ENCODE data around the gene TRIO. TPM values are rescaled to one million over a fixed set of nuclear protein-coding genes. Genes with fewer than 3 reads are reported as not detected.
A peak's percentile ranks its signal among the peaks of the same experiment; 100 is the strongest.

The TRIO gene
- total RNA-seq, 4 donors from 2014 or later: 112 to 155 (median 145) TPM

DNA sequence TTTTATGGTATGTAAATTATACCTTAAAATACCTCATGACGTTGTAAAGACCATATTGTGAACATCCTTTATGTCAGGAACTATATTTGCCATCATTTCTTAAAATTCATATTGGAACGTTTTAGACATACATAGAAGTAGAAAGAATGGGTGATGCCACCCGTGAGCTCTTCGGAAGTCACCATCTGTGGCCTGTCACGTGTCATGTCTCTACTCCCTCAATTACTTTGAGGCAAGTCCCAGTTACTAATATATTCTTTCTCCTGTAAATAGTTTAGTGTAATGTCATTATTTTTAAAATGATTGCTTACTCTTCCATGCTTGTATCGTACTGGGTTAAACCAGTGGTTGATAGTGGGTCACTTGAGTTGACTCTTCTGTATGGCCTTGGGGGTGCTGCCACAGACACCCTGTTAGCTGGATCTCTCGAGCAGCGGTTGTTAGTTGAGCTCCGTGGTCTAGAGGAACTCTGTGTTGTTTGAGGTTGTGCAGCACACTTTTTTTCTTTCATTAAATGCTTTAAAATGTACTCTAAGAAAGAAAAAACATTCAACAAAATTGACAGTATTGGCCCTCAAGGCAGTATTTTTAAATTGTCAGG lies 66.2 kb downstream of the TRIO start:
- H3K4me1 ChIP-seq: peaks cover 38 to 95% (median 93%) of the 10 kb centered on the region in 4 donors
- peak overlapping the region; percentile 66 to 74 (median 72) for H3K27ac ChIP-seq (replicated peaks in 1 of 4)
- no peak overlapping the region for H3K4me3 ChIP-seq
- H3K9me3 ChIP-seq: no peaks in the 10 kb centered on the region
- no peaks in the 10 kb centered on the region for H3K36me3 ChIP-seq
- 85% methylated on average over 9 of the region's 9 CpGs for WGBS
- no peaks in the 10 kb centered on the region for H3K27me3 ChIP-seq
- DNase-seq (ENCODE audit: extremely low spot score): no peak
- intact Hi-C loops (cut with DNase I): no loop called here
- TF ChIP-seq, protein P1, sequence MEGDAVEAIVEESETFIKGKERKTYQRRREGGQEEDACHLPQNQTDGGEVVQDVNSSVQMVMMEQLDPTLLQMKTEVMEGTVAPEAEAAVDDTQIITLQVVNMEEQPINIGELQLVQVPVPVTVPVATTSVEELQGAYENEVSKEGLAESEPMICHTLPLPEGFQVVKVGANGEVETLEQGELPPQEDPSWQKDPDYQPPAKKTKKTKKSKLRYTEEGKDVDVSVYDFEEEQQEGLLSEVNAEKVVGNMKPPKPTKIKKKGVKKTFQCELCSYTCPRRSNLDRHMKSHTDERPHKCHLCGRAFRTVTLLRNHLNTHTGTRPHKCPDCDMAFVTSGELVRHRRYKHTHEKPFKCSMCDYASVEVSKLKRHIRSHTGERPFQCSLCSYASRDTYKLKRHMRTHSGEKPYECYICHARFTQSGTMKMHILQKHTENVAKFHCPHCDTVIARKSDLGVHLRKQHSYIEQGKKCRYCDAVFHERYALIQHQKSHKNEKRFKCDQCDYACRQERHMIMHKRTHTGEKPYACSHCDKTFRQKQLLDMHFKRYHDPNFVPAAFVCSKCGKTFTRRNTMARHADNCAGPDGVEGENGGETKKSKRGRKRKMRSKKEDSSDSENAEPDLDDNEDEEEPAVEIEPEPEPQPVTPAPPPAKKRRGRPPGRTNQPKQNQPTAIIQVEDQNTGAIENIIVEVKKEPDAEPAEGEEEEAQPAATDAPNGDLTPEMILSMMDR (IDR thresholded peaks at IDR 0.05): no peak
- no peak for TF ChIP-seq POLR2A (IDR thresholded peaks at IDR 0.05; ENCODE audit: low read depth)

DNA sequence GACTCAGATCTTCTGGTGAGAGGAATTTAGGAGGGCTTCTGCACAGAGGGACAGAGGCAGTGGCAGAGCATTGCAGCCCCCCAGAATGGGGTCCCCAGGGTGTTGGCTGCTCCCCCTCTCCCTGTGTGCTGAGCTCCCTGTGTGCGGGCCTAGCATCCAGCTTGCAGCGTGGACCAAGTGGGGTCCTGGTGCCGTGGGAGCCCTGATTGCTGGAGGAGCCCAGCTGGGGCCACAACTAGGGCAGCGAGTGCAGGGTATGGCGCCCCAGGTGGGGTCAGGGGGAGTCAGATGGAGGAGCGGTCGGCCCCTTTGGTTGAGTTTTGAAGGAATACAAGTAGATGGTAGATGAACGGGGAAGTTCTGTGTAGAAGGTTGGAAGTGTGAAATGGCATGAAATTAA lies 66.7 kb downstream of the TRIO start:
- H3K27ac ChIP-seq (replicated peaks in 1 of 4): peak overlapping the region; percentile 4 to 74 (median 72)
- H3K4me3 ChIP-seq: no peak overlapping the region
- H3K4me1 ChIP-seq: peaks cover 33 to 91% (median 89%) of the 10 kb centered on the region in 4 donors
- intact Hi-C loops (cut with DNase I): no loop called here
- TF ChIP-seq EP300 (IDR thresholded peaks at IDR 0.05) (no peak), POLR2A (IDR thresholded peaks at IDR 0.05; ENCODE audit: low read depth) (no peak), POLR2AphosphoS5 (IDR thresholded peaks at IDR 0.05) (no peak)
- TF ChIP-seq, protein P1 (IDR thresholded peaks at IDR 0.05): no peak
- no peaks in the 10 kb centered on the region for H3K9me3 ChIP-seq
- WGBS: 95% methylated on average over 8 of the region's 8 CpGs
- no peaks in the 10 kb centered on the region for H3K27me3 ChIP-seq
- no peak for DNase-seq (ENCODE audit: extremely low spot score)
- H3K36me3 ChIP-seq: no peaks in the 10 kb centered on the region

DNA sequence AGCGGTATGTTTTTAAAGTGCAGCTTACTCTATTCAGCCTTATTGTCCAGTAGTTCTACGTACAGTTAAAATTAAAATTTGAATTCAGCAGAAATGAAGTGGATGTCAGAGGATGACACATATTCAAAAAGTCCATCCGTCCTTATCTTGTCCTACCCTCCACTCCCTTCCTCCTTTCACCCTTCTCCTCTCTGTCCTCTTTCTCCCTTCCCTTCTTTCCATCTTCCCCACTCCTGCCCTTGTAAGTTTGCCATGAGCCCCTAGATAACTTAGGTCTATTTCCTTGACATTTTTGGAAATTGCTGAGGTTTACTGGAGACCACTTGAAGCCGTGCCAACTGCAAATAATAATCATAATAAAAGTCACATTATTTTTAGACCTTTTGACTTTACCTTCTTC lies 67.6 kb downstream of the TRIO start:
- TF ChIP-seq POLR2A (IDR thresholded peaks at IDR 0.05; ENCODE audit: low read depth): no peak
- no peak for TF ChIP-seq POLR2AphosphoS5 (IDR thresholded peaks at IDR 0.05)
- TF ChIP-seq, protein P1 (IDR thresholded peaks at IDR 0.05): no peak
- TF ChIP-seq EP300 (IDR thresholded peaks at IDR 0.05): no peak
- H3K27ac ChIP-seq (replicated peaks in 1 of 4): peak overlapping the region; percentile 4 to 74 (median 72)
- 67% methylated on average over 4 of the region's 4 CpGs for WGBS
- no peaks in the 10 kb centered on the region for H3K36me3 ChIP-seq
- H3K4me1 ChIP-seq: peaks cover 26 to 82% (median 81%) of the 10 kb centered on the region in 4 donors
- no peaks in the 10 kb centered on the region for H3K9me3 ChIP-seq
- no peaks in the 10 kb centered on the region for H3K27me3 ChIP-seq
- H3K4me3 ChIP-seq: no peak overlapping the region
- intact Hi-C loops (cut with DNase I): no loop called here
- DNase-seq (ENCODE audit: extremely low spot score): no peak

DNA sequence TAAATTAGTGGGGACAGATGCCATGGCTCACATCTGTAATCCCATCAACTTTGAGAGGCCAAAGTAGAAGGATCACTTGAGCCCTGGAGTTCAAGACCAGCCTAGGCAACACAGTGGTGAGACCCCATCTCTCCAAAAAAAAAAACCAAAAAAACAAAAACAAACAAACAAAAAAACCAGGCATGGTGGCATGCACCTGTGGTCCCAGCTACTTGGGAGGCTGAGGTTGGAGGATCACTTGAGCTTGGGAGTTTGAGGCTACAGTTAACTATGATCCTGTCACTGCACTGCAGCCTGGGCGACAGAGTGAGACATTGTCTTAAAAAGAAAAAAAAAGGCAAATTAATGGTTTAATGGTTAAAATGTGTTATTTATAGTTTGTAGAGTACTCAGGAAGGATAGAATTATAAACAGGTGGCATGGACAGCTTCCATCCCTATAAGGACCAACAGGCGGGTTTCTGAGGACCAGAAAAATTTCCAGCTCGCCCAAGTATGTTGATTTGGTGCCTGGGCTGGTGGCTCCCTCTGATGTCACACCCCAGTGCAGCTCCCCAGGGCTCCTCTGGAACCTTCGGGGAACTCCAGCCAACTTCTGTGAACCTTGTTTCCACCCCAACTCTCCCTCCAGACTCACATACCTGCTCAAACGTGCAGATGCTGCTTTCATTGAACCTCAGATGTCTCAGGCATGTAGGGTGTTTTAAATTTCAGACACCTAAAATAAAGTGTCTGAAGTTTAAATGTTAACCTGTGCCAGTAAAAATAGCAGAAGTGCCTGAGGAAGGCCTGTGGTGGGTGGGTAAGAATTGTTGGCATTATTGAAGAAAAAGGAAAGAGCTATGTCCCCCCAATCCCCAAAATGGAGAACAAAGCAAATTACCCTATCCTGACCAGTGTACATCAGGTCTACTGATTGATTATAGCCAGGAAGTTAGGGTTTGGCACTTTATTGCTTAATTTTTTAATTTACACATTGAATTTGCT lies 69.0 kb downstream of the TRIO start:
- no peak for DNase-seq (ENCODE audit: extremely low spot score)
- H3K4me3 ChIP-seq: no peak overlapping the region
- H3K9me3 ChIP-seq: no peaks in the 10 kb centered on the region
- H3K27me3 ChIP-seq: no peaks in the 10 kb centered on the region
- WGBS: 72% methylated on average over 5 of the region's 5 CpGs
- intact Hi-C loops (cut with DNase I): no loop called here
- H3K4me1 ChIP-seq: peaks cover 29 to 86% (median 83%) of the 10 kb centered on the region in 4 donors
- H3K27ac ChIP-seq (replicated peaks in 1 of 4): peak overlapping the region; percentile 55 to 74 (median 64)
- no peaks in the 10 kb centered on the region for H3K36me3 ChIP-seq
- TF ChIP-seq EP300 (IDR thresholded peaks at IDR 0.05) (no peak), POLR2AphosphoS5 (IDR thresholded peaks at IDR 0.05) (no peak), POLR2A (IDR thresholded peaks at IDR 0.05; ENCODE audit: low read depth) (no peak)
- TF ChIP-seq, protein P1 (IDR thresholded peaks at IDR 0.05): no peak
